OCI-LY3 (cell line): ENCODE measurements around the gene TAGLN2.

Experiments used
- H2AFZ ChIP-seq: fragments of 200-600, 300-600 bp; shearing (Covaris generic); 2 replicates; pipeline ENCODE4 v1.6.0; 2014; ENCODE audit warnings: antibody characterized with exemption, low read depth, low read length
- H3K27ac ChIP-seq: fragments of 200-600, 300-600 bp; sonication (generic); 2 replicates; pipeline ENCODE4 v1.5.1; 2014; ENCODE audit warnings: mild to moderate bottlenecking, low read length, moderate library complexity, mixed read lengths
- H3K27me3 ChIP-seq: fragments of 200-600, 300-600 bp; sonication (generic); 2 replicates; pipeline ENCODE4 v1.6.1; 2014; ENCODE audit warnings: low read depth, low read length, mixed read lengths
- H3K36me3 ChIP-seq: fragments of 200-600, 300-600 bp; sonication (generic); replicated peaks from 2 replicates; pipeline ENCODE3; 2014; ENCODE audit warnings: low read depth, low read length, mixed read lengths
- H3K4me1 ChIP-seq: fragments of 300-600, 200-600 bp; sonication (generic); 2 replicates; pipeline ENCODE4 v1.6.1; 2014; ENCODE audit warnings: low read length, mixed read lengths
- H3K4me2 ChIP-seq: fragments of 200-600, 300-600 bp; sonication (generic); 2 replicates; pipeline ENCODE4 v1.6.1; 2014; ENCODE audit warnings: low read length, mixed read lengths
- H3K4me3 ChIP-seq: fragments of 300-600, 200-600 bp; sonication (generic); 2 replicates; pipeline ENCODE4 v1.5.1; 2014; ENCODE audit warnings: antibody characterized with exemption, mild to moderate bottlenecking, low read length, moderate library complexity
- H3K79me2 ChIP-seq: fragments of 300-600, 200-600 bp; shearing (Covaris generic); 2 replicates; pipeline ENCODE4 v1.6.1; 2014; ENCODE audit warnings: mild to moderate bottlenecking, low read length, mixed read lengths
- H3K9ac ChIP-seq: fragments of 300-600, 200-600 bp; shearing (Covaris generic); 2 replicates; pipeline ENCODE4 v1.6.0; 2014; ENCODE audit warnings: mild to moderate bottlenecking, low read length, moderate library complexity
- H3K9me3 ChIP-seq: fragments of 200-600, 300-600 bp; shearing (Covaris generic); 2 replicates; pipeline ENCODE4 v1.6.1; 2014; ENCODE audit warnings: low read length, mixed read lengths; ENCODE audit not compliant: insufficient read depth
- H4K20me1 ChIP-seq: fragments of 200-600, 300-600 bp; sonication (generic); 2 replicates; pipeline ENCODE4 v1.6.1; 2016; ENCODE audit warnings: low read length, mixed read lengths; ENCODE audit not compliant: insufficient read depth
- EZH2phosphoT487 ChIP-seq: fragments of 200-600 bp; shearing (Covaris generic); IDR thresholded peaks from 2 replicates; pipeline ENCODE4 v1.6.1; 2018; ENCODE audit warnings: antibody characterized with exemption, mixed run types, low read depth
- TF ChIP-seq, protein P1 (sequence below): fragments of 200-600, 300-600 bp; sonication (generic); IDR thresholded peaks from 2 replicates; pipeline ENCODE4 v1.5.1; 2014; ENCODE audit warnings: antibody characterized with exemption, low read length, low read depth

TAGLN2 gene

DNA sequence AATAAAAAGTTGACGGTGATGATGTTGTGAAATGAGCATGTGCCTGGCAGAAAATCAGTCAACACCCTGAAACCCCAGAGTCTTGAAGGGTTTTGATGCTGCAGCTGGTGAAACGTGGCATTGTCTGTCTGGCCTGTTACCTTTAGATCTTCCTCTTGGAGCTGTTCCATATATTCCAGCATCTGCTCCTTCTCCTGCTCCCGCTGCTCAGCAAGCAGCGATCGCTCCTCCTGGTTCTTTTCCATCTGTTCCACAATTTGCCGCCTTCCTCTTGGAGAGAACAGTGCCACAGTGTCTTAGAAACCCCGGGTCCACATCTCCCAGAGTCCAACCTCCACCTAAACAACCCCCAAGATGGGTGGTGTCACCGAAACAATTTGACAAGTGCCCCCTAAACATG lies 41.0 kb downstream of the TAGLN2 start:
- Histone ChIP-seq H3K9me3 (no peaks in the 10 kb centered on the region), H4K20me1 (no peaks in the 10 kb centered on the region), H3K4me1 (peaks cover 32% of the 10 kb centered on the region), H2AFZ (no peak overlapping the region), H3K4me3 (no peak overlapping the region), H3K9ac (no peak overlapping the region), H3K79me2 (no peaks in the 10 kb centered on the region), H3K36me3 (no peaks in the 10 kb centered on the region), H3K27ac (no peak overlapping the region), H3K27me3 (peaks cover 5% of the 10 kb centered on the region; the same call in 1 of the 2 replicates), H3K4me2 (no peak overlapping the region)
- TF ChIP-seq, protein P1, sequence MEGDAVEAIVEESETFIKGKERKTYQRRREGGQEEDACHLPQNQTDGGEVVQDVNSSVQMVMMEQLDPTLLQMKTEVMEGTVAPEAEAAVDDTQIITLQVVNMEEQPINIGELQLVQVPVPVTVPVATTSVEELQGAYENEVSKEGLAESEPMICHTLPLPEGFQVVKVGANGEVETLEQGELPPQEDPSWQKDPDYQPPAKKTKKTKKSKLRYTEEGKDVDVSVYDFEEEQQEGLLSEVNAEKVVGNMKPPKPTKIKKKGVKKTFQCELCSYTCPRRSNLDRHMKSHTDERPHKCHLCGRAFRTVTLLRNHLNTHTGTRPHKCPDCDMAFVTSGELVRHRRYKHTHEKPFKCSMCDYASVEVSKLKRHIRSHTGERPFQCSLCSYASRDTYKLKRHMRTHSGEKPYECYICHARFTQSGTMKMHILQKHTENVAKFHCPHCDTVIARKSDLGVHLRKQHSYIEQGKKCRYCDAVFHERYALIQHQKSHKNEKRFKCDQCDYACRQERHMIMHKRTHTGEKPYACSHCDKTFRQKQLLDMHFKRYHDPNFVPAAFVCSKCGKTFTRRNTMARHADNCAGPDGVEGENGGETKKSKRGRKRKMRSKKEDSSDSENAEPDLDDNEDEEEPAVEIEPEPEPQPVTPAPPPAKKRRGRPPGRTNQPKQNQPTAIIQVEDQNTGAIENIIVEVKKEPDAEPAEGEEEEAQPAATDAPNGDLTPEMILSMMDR, result no peak
- TF ChIP-seq EZH2phosphoT487, result no peak

DNA sequence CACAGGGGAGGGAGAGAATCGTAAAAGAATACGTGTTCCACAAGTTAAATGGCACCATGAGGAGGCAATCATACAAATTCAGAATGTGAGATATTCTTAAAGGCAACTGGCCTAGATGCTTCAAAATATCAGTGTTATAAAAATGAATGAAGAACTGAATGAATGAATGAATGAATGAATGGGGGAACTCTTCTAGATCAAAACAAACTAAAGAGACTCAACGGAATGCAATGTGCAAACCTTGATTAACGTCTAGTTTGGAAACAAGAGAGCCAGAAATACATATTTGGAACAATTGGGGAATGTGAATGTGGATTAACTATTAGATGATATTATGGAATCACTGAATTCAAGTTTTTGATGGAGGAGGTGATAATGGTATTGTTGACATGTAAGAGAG lies 42.2 kb downstream of the TAGLN2 start:
- Histone ChIP-seq H3K4me3 (no peak overlapping the region), H3K4me1 (peaks cover 21% of the 10 kb centered on the region), H3K79me2 (no peaks in the 10 kb centered on the region), H4K20me1 (no peaks in the 10 kb centered on the region), H3K27me3 (peaks cover 5% of the 10 kb centered on the region; the same call in 1 of the 2 replicates), H2AFZ (no peak overlapping the region), H3K27ac (no peak overlapping the region), H3K9me3 (no peaks in the 10 kb centered on the region), H3K9ac (no peak overlapping the region), H3K36me3 (no peaks in the 10 kb centered on the region), H3K4me2 (no peak overlapping the region)
- TF ChIP-seq EZH2phosphoT487, result no peak
- TF ChIP-seq, protein P1, result no peak

DNA sequence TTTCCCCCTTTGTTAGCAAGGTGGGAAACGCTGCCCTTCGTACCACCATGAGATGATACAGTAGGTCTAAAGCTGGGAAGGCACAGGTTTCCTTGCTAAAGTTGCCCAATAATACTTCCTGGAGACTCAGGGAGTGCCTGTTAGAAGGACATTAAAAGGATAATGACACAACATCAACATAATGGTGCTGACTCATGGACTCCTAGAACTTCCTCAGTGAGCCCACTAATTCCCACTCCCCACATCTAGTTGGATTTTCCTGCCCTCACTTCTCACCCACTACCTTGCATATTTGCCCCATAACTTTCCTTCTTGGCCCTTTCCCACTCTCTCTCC lies 42.8 kb downstream of the TAGLN2 start:
- Histone ChIP-seq H3K4me2 (no peak overlapping the region), H2AFZ (no peak overlapping the region), H3K4me1 (peaks cover 17% of the 10 kb centered on the region), H3K79me2 (no peaks in the 10 kb centered on the region), H3K27ac (no peak overlapping the region), H3K4me3 (no peak overlapping the region), H3K36me3 (no peaks in the 10 kb centered on the region), H3K9me3 (no peaks in the 10 kb centered on the region), H3K27me3 (peaks cover 5% of the 10 kb centered on the region; the same call in 1 of the 2 replicates), H3K9ac (no peak overlapping the region), H4K20me1 (no peaks in the 10 kb centered on the region)
- TF ChIP-seq, protein P1, result no peak
- TF ChIP-seq EZH2phosphoT487, result no peak

DNA sequence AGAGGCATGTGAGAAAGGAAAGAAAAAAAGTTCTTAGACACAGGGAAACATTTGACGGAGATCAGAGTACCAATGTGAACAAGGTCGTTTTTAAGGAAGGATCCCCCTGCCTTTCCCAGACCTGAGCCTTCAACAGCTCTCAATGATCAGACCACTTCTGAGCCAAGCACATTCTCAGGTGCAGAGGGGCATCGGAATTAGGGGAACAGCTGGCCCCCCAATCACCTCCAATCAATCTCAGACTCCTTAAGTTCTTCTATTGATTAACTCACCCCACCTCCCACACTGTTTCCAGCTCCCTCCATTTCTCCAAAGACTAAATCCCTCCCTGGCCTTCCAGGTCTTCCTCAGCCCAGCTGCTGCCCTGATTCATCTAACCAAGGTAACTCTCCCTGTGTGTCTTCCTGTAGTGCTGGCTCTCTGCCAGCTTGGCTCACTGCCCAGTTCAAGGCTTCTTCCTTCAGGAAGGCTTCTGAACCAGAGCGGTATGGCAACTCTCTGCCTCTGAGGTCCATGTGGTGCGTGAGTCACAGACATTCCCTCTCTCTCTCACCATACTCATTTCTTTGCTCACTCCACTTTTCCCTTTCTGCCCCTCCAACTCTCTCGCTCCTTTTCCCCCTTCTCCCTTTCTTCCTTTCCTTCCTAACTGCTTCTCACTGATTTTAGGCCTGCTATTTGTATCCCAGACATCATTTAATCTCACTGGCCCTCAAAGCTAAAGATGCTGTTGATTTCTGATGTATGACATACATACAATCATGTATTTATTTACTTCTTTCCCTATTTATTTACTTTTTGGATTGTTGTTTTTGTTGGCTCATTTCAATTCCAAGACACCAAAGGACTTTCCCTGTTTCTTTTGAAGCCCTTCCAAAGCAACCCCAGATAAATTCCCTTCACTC lies 43.4 kb downstream of the TAGLN2 start:
- no peak for TF ChIP-seq EZH2phosphoT487
- TF ChIP-seq, protein P1, result no peak
- no peaks in the 10 kb centered on the region for H3K9me3 ChIP-seq
- no peak overlapping the region for H2AFZ ChIP-seq
- peaks cover 11% of the 10 kb centered on the region for H3K4me1 ChIP-seq
- H3K4me3 ChIP-seq, result no peak overlapping the region
- H3K9ac ChIP-seq, result no peak overlapping the region
- no peak overlapping the region for H3K27ac ChIP-seq
- no peaks in the 10 kb centered on the region for H3K79me2 ChIP-seq
- H3K4me2 ChIP-seq, result no peak overlapping the region
- H4K20me1 ChIP-seq, result no peaks in the 10 kb centered on the region
- peaks cover 5% of the 10 kb centered on the region; the same call in 1 of the 2 replicates for H3K27me3 ChIP-seq
- no peaks in the 10 kb centered on the region for H3K36me3 ChIP-seq
